ENCODE results near the gene MC1R. TPM values are rescaled to one million over a fixed set of nuclear protein-coding genes. Genes with fewer than 3 reads are reported as not detected.

Gene MC1R
- total and polyA plus RNA-seq, 2 experiments from 2014 or later = 0.74 to 4.3 TPM

DNA sequence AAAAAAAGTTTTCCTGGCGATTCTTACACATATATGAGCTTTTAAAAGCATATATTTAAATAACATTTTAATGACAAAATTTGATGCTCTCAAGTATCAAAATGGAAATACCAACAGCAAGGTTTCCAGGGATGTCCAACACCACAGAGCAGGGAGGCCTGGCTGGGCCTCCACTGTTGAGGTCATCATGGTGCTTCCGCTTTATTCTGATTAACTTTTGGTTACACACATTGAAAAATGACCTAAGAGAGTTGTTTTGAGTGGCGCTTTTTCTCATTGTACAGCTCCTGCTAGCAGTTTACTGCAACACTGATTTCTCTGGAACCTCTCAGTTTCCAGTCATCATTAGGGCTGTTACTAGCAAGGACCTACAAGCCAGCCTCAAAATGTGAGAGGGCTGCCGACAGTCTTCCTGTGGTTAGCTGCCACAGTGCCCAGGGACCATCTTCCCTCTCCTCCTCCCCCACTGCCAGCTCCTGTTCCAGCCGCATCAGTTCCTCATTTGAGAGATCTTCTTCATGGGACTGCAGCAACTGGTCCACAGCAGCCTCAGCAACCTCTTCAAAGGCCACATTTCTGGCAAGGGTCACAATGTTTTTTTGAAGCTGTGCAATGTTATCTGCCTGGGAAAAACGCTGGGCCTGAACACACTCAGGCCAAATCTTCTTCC is 51.2 kb downstream of the MC1R start:
- Histone ChIP-seq H3K36me3 (ENCODE audit: insufficient read depth) (no peaks in the 10 kb centered on the region), H3K4me1 (ENCODE audit: insufficient read depth) (peaks cover 7% of the 10 kb centered on the region; the same call in 1 of the 2 replicates), H3F3A (replicated peaks; ENCODE audit: low read depth) (peaks cover 10% of the 10 kb centered on the region; the same call in 1 of the 2 replicates), H2AFZ (no peak overlapping the region), H4K20me1 (replicated peaks; ENCODE audit: insufficient read depth) (peaks cover 3% of the 10 kb centered on the region; the same call in 1 of the 2 replicates), H3K9me2 (ENCODE audit: insufficient read depth) (no peaks in the 10 kb centered on the region), H3K27me3 (ENCODE audit: insufficient read depth) (no peaks in the 10 kb centered on the region), H3K4me2 (no peak overlapping the region), H3K4me3 (no peak overlapping the region), H3K27ac (ENCODE audit: low read depth) (no peak overlapping the region), H3K79me2 (replicated peaks; ENCODE audit: insufficient read depth) (peaks cover 37% of the 10 kb centered on the region)
- peaks cover 14% of the 10 kb centered on the region for H3K4me1 Mint-ChIP-seq
- H3K27me3 Mint-ChIP-seq (ENCODE audit: insufficient read depth, low read depth, poor library complexity) = peaks cover 27% of the 10 kb centered on the region
- H3K36me3 Mint-ChIP-seq (ENCODE audit: low read depth) = peaks cover 33% of the 10 kb centered on the region
- TF ChIP-seq ZNF331 (CRISPR knock-in tag; IDR thresholded peaks at IDR 0.05; ENCODE audit: low read depth) (no peak), EZH2phosphoT487 (IDR thresholded peaks at IDR 0.05; ENCODE audit: unreplicated experiment) (no peak), POLR2AphosphoS5 (IDR thresholded peaks at IDR 0.05; ENCODE audit: low read depth) (no peak), STAT1 (IDR thresholded peaks at IDR 0.05; ENCODE audit: unreplicated experiment) (no peak), ZNF114 (CRISPR knock-in tag; IDR thresholded peaks at IDR 0.05) (no peak), NANOG (IDR thresholded peaks at IDR 0.05; ENCODE audit: borderline replicate concordance) (no peak), EZH2 (IDR thresholded peaks at IDR 0.05; ENCODE audit: low read depth, unreplicated experiment) (no peak), CREB1 (CRISPR knock-in tag; IDR thresholded peaks at IDR 0.05; ENCODE audit: low read depth) (no peak)
- TF ChIP-seq, protein P1, sequence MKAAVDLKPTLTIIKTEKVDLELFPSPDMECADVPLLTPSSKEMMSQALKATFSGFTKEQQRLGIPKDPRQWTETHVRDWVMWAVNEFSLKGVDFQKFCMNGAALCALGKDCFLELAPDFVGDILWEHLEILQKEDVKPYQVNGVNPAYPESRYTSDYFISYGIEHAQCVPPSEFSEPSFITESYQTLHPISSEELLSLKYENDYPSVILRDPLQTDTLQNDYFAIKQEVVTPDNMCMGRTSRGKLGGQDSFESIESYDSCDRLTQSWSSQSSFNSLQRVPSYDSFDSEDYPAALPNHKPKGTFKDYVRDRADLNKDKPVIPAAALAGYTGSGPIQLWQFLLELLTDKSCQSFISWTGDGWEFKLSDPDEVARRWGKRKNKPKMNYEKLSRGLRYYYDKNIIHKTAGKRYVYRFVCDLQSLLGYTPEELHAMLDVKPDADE (IDR thresholded peaks at IDR 0.05) = no peak
- TF ChIP-seq, protein P2, sequence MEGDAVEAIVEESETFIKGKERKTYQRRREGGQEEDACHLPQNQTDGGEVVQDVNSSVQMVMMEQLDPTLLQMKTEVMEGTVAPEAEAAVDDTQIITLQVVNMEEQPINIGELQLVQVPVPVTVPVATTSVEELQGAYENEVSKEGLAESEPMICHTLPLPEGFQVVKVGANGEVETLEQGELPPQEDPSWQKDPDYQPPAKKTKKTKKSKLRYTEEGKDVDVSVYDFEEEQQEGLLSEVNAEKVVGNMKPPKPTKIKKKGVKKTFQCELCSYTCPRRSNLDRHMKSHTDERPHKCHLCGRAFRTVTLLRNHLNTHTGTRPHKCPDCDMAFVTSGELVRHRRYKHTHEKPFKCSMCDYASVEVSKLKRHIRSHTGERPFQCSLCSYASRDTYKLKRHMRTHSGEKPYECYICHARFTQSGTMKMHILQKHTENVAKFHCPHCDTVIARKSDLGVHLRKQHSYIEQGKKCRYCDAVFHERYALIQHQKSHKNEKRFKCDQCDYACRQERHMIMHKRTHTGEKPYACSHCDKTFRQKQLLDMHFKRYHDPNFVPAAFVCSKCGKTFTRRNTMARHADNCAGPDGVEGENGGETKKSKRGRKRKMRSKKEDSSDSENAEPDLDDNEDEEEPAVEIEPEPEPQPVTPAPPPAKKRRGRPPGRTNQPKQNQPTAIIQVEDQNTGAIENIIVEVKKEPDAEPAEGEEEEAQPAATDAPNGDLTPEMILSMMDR (conservative IDR thresholded peaks at IDR 0.05; ENCODE audit: low read depth in 2 of 2) = no peak
- TF ChIP-seq, protein P3, sequence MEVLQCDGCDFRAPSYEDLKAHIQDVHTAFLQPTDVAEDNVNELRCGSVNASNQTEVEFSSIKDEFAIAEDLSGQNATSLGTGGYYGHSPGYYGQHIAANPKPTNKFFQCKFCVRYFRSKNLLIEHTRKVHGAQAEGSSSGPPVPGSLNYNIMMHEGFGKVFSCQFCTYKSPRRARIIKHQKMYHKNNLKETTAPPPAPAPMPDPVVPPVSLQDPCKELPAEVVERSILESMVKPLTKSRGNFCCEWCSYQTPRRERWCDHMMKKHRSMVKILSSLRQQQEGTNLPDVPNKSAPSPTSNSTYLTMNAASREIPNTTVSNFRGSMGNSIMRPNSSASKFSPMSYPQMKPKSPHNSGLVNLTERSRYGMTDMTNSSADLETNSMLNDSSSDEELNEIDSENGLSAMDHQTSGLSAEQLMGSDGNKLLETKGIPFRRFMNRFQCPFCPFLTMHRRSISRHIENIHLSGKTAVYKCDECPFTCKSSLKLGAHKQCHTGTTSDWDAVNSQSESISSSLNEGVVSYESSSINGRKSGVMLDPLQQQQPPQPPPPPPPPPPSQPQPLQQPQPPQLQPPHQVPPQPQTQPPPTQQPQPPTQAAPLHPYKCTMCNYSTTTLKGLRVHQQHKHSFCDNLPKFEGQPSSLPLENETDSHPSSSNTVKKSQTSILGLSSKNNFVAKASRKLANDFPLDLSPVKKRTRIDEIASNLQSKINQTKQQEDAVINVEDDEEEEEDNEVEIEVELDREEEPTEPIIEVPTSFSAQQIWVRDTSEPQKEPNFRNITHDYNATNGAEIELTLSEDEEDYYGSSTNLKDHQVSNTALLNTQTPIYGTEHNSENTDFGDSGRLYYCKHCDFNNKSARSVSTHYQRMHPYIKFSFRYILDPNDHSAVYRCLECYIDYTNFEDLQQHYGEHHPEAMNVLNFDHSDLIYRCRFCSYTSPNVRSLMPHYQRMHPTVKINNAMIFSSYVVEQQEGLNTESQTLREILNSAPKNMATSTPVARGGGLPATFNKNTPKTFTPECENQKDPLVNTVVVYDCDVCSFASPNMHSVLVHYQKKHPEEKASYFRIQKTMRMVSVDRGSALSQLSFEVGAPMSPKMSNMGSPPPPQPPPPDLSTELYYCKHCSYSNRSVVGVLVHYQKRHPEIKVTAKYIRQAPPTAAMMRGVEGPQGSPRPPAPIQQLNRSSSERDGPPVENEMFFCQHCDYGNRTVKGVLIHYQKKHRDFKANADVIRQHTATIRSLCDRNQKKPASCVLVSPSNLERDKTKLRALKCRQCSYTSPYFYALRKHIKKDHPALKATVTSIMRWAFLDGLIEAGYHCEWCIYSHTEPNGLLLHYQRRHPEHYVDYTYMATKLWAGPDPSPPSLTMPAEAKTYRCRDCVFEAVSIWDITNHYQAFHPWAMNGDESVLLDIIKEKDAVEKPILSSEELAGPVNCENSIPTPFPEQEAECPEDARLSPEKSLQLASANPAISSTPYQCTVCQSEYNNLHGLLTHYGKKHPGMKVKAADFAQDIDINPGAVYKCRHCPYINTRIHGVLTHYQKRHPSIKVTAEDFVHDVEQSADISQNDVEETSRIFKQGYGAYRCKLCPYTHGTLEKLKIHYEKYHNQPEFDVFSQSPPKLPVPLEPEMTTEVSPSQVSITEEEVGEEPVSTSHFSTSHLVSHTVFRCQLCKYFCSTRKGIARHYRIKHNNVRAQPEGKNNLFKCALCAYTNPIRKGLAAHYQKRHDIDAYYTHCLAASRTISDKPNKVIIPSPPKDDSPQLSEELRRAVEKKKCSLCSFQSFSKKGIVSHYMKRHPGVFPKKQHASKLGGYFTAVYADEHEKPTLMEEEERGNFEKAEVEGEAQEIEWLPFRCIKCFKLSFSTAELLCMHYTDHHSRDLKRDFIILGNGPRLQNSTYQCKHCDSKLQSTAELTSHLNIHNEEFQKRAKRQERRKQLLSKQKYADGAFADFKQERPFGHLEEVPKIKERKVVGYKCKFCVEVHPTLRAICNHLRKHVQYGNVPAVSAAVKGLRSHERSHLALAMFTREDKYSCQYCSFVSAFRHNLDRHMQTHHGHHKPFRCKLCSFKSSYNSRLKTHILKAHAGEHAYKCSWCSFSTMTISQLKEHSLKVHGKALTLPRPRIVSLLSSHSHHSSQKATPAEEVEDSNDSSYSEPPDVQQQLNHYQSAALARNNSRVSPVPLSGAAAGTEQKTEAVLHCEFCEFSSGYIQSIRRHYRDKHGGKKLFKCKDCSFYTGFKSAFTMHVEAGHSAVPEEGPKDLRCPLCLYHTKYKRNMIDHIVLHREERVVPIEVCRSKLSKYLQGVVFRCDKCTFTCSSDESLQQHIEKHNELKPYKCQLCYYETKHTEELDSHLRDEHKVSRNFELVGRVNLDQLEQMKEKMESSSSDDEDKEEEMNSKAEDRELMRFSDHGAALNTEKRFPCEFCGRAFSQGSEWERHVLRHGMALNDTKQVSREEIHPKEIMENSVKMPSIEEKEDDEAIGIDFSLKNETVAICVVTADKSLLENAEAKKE (CRISPR knock-in tag; IDR thresholded peaks at IDR 0.05) = no peak
- TF ChIP-seq, protein P4, sequence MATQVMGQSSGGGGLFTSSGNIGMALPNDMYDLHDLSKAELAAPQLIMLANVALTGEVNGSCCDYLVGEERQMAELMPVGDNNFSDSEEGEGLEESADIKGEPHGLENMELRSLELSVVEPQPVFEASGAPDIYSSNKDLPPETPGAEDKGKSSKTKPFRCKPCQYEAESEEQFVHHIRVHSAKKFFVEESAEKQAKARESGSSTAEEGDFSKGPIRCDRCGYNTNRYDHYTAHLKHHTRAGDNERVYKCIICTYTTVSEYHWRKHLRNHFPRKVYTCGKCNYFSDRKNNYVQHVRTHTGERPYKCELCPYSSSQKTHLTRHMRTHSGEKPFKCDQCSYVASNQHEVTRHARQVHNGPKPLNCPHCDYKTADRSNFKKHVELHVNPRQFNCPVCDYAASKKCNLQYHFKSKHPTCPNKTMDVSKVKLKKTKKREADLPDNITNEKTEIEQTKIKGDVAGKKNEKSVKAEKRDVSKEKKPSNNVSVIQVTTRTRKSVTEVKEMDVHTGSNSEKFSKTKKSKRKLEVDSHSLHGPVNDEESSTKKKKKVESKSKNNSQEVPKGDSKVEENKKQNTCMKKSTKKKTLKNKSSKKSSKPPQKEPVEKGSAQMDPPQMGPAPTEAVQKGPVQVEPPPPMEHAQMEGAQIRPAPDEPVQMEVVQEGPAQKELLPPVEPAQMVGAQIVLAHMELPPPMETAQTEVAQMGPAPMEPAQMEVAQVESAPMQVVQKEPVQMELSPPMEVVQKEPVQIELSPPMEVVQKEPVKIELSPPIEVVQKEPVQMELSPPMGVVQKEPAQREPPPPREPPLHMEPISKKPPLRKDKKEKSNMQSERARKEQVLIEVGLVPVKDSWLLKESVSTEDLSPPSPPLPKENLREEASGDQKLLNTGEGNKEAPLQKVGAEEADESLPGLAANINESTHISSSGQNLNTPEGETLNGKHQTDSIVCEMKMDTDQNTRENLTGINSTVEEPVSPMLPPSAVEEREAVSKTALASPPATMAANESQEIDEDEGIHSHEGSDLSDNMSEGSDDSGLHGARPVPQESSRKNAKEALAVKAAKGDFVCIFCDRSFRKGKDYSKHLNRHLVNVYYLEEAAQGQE (IDR thresholded peaks at IDR 0.05; ENCODE audit: unreplicated experiment) = no peak
- ATAC-seq = no peak
- DNase-seq (ENCODE audit: low spot score) = no peak
- H3K4me3 Mint-ChIP-seq = no peak overlapping the region
- H3K27ac Mint-ChIP-seq = no peak overlapping the region
- peaks cover 33% of the 10 kb centered on the region for H3K9me3 Mint-ChIP-seq

All from GM23338 (cell line).